Measurements from ENCODE around the gene RAB42.
"Not testable (repeated sequence)": the region's sequence is repeated elsewhere in the genome, so short reads cannot be mapped to it uniquely, and the experiment has no call there.

RAB42 gene

GRCh38 chr1:28591708-28592320, at the start of gene RAB42:
TSS of gene RAB42 (plus strand) at chr1:28592265. CDS start at chr1:28592512, 247 bp downstream.
- DNase-seq, result no peak

GRCh38 chr1:28545246-28545628, 46.8 kb upstream of the RAB42 start:
- DNase-seq, result no peak

- DNase-seq, result no peak
Observed at GRCh38 chr1:28548318-28548717, 43.7 kb upstream of the RAB42 start.

GRCh38 chr1:28551381-28551780, 40.7 kb upstream of the RAB42 start:
- no peak for DNase-seq

- peak; percentile 95 for DNase-seq
Observed at GRCh38 chr1:28552758-28553663, 39.1 kb upstream of the RAB42 start, which contains the start of gene TRNAU1AP. TSS of gene TRNAU1AP (plus strand) at chr1:28553085. CDS start at chr1:28553111, 26 bp downstream.

GRCh38 chr1:28560886-28561285, 31.2 kb upstream of the RAB42 start:
- DNase-seq, result no peak

GRCh38 chr1:28564310-28564709, 27.8 kb upstream of the RAB42 start:
- no peak for DNase-seq

- no peak for DNase-seq
Observed at GRCh38 chr1:28565040-28565439, 27.0 kb upstream of the RAB42 start.

GRCh38 chr1:28565726-28566125, 26.3 kb upstream of the RAB42 start:
- no peak for DNase-seq

GRCh38 chr1:28566931-28567330, 25.1 kb upstream of the RAB42 start:
- no peak for DNase-seq

GRCh38 chr1:28571911-28572310, 20.2 kb upstream of the RAB42 start:
- DNase-seq, result no peak

GRCh38 chr1:28572891-28573290, 19.2 kb upstream of the RAB42 start:
- not testable (repeated sequence) for DNase-seq

GRCh38 chr1:28573564-28573963, 18.5 kb upstream of the RAB42 start:
- DNase-seq, result no peak

GRCh38 chr1:28577052-28577678, 14.9 kb upstream of the RAB42 start:
- DNase-seq, result no peak

- DNase-seq, result no peak
Observed at GRCh38 chr1:28577738-28578536, 14.1 kb upstream of the RAB42 start.

GRCh38 chr1:28578696-28579218, 13.3 kb upstream of the RAB42 start:
- DNase-seq, result no peak

GRCh38 chr1:28579401-28579800, 12.7 kb upstream of the RAB42 start:
- no peak for DNase-seq

- DNase-seq, result no peak
Observed at GRCh38 chr1:28580722-28581530, 11.1 kb upstream of the RAB42 start.

- DNase-seq, result peak; percentile 84
Observed at GRCh38 chr1:28581531-28582247, 10.4 kb upstream of the RAB42 start.

- DNase-seq, result no peak
Observed at GRCh38 chr1:28582248-28582615, 9.8 kb upstream of the RAB42 start.
